GM19351 (cell line): ENCODE results near the gene SCRN1.

ENCODE experiments used
- ATAC-seq: cut with Tn5 transposase; IDR thresholded peaks from one replicate; pipeline ENCODE4 v1.9.1; 2021; ENCODE audit warnings: mild to moderate bottlenecking, moderate library complexity; ENCODE audit not compliant: unreplicated experiment

Gene SCRN1

DNA sequence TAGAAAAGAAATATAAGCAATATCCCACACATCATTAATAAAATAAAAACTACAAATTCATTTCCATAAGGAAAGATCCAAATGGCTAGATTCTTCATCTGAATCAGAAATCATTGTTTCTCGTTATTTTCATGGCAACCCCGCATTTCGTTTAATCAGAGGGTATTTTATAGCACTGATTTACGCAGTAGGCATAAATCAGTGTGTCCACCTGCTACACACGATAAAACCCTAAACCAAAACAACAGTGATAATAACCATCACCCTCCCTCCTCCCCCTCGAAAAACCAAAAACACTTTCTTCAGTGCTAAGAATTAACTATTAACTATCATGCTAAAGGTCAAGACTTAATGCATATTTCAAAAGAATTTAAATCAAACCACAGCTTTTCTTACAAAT lies 20.4 kb upstream of the SCRN1 start:
- no peak for ATAC-seq

- ATAC-seq = no peak
Measured at GRCh38 chr7:30005464-30005863, 15.9 kb upstream of the SCRN1 start.

DNA sequence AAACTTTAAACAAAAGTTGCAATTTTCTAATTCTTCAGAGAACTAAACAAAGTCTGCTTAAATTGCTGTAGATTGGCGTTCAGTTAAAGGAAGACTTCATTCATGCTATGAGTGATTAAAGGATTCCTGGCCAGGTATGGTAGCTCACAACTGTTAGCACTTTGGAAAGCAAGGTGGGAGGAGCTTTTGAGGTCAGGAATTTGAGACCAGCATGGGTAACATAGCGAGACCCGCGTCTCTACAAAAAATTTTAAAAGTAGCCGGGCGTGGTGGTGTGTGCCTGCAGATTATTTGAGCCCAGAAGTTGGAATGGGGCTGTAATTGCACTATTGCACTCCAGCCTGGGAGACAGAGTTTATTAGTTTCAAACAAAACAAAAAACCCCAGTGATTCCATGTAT lies 13.5 kb upstream of the SCRN1 start:
- ATAC-seq = no peak

- no peak for ATAC-seq
Measured at GRCh38 chr7:30001998-30002397, 12.4 kb upstream of the SCRN1 start.

- no peak for ATAC-seq
Measured at GRCh38 chr7:29998489-29998888, 8.9 kb upstream of the SCRN1 start.

GRCh38 chr7:29996321-29996720 lies 6.7 kb upstream of the SCRN1 start:
- ATAC-seq = no peak

- no peak for ATAC-seq
Measured at GRCh38 chr7:29995652-29996051, 6.1 kb upstream of the SCRN1 start.

GRCh38 chr7:29993140-29993539 lies 3.5 kb upstream of the SCRN1 start:
- no peak for ATAC-seq

GRCh38 chr7:29991937-29992336 lies 2.3 kb upstream of the SCRN1 start:
- no peak for ATAC-seq

GRCh38 chr7:29990931-29991330 lies 1.3 kb upstream of the SCRN1 start:
- ATAC-seq = no peak

DNA sequence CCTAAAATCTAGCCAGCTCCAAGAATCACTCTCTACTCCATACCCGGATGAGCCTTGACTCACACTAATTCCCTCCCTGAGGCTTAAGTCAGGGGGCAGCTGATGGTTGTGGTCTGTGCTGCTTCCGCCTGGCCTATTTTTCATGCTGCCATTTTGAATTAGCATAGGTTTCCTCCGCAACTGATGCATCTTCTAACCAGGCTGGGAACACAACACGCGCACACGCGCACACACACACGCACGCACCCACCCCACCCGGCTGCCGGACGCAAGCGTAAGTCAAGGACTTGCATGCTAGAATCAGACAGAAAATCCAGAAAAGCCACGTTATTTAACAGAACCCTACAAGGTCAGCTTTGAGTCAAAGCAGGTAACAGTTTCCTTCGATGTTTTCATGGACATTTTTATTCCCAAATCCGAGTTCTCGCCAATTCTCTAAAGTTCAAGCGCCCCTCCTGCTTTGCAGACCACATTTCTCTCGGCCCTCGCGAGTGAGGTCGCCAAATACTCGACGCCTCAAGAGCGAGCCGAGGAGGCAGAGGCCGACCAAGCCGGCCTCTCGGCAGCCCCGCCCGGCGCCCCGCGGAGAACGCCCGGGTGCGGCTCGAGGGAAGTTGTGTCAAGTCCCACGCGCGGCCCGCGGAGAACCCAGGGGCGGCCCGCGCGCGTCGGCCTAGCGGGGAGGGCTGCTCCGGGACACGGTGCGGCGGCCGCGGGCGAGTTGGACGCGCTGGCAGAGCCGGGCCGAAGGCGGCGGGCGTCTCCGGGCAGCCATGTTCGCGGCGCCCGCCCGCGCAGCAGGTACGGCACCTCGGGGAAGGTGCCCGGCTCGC lies 961 bp downstream of the SCRN1 start:
- ATAC-seq = peak; percentile 23

DNA sequence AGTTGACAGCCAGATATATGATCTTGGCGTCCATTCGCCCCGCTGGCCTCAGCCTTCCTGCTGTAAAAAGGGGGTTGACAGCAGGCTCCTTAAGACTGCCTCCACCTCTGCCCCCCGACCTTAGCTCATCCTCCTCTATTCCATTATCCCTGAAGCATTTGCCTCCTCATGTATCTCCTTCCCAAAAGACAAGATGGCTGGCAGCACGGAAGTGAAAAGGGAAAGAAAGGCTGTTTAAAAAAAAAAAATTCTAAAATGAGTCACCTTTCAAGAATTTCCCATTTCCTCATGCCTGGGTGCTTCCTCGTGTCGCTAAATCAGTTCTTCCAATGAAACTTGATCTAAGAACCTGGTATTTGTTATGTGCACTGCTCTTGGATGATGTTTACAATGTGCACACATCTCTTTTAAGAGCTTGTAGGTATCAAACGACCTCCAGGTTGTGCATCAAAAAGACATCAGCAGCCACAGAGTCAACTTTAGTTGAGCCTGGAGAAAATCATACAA lies 1.7 kb downstream of the SCRN1 start:
- ATAC-seq = no peak

- ATAC-seq = no peak
Measured at GRCh38 chr7:29987083-29987482, 2.5 kb downstream of the SCRN1 start.

DNA sequence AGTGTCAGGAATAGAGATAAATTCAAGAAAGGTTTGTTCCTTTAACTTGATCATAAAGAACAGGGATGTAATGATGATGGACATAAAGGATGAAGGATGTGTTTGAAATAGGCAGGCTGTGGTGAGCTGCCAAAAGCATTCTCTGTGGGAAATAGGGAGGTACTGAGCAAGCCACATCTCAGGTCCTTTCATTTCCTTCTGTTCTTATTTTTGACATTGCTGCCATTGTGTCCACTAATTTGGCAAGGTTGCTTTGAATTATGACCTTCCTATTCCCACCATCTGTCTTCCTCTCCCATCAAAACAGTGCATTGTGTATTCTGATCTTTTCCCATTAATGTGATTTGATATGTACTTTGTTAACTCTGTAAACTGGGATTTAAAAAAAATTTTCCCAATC lies 9.4 kb downstream of the SCRN1 start:
- no peak for ATAC-seq

GRCh38 chr7:29977886-29978651 lies 11.5 kb downstream of the SCRN1 start:
- ATAC-seq = no peak

- no peak for ATAC-seq
Measured at GRCh38 chr7:29976673-29977415, 12.8 kb downstream of the SCRN1 start.

- ATAC-seq = no peak
Measured at GRCh38 chr7:29976266-29976665, 13.3 kb downstream of the SCRN1 start.

- no peak for ATAC-seq
Measured at GRCh38 chr7:29975561-29975960, 14.0 kb downstream of the SCRN1 start.

DNA sequence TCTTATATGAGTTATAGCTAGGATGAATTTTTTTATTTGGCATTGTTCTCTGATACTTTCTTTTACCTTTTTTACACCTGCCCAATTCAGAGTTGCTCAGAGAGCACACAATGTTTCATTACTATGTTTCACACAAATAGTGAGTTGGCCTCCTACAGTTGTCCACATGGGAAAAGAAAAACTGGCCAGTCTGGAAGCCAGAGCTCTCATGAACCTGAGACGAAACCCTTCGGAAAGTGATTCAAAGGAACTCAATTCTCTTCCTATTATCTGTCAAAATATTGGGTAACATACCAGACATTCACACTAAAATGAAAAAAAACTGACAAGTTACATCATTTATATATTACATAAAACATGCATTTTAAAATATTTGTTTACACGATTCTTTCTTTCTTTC lies 15.3 kb downstream of the SCRN1 start:
- no peak for ATAC-seq

GRCh38 chr7:29972315-29972669 lies 17.3 kb downstream of the SCRN1 start:
- ATAC-seq = no peak

DNA sequence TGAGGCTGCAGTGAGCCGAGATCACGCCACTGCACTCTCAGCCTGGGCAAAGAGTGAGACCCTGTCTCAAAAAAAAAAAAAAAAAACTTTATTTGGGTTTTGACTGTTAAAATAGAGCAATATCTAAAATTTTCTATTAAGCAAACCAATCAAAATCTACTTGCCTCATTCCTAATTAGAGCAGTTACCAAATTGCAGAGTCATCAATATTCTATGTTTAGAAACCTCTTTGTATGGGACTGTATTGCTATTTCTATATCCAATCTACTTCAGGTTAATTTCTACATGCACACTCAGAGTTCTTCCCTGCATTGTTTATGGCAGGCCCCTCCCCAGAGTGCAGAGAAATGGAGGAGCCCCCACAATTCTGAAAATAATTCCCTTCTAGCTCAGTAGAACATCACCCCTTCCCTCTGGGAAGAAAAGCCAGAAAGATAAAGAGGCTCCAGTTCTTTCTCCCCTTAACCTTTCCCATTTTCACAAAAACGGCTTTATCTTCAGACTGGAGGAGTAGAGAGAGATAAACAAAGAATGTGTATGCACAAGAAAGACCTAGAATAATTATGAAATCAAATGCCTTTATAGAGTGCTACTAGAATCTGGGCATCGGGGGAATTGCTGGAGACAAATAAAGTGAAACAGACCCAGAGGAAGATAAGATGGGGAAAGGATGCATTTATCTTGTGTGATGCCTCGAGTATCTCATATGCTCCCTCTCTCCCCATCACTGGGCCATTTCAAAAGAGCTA lies 17.9 kb downstream of the SCRN1 start:
- no peak for ATAC-seq
